SK-N-MC (cell line): ENCODE results near the gene DPAGT1.

ENCODE experiments used
- DNase-seq: peaks from one replicate; pipeline ENCODE4 v3.0.0-alpha.2; 2011; ENCODE audit warnings: low read depth, low spot score
- H3K27ac ChIP-seq: fragments of 200-600 bp; sonication (generic); 2 replicates; pipeline ENCODE4 v1.5.1; 2016; ENCODE audit warnings: mixed run types
- H3K36me3 ChIP-seq: fragments of 200-600 bp; sonication (generic); 2 replicates; pipeline ENCODE4 v1.6.1; 2017; ENCODE audit warnings: antibody characterized with exemption, low read length, mixed read lengths; ENCODE audit not compliant: insufficient read depth
- H3K4me3 ChIP-seq: fragments of 200-600 bp; sonication (generic); 2 replicates; pipeline ENCODE4 v1.5.1; 2016
- H3K9ac ChIP-seq: fragments of 200-600 bp; sonication (generic); 2 replicates; pipeline ENCODE4 v1.8.0; 2017; ENCODE audit warnings: mixed run types, mixed read lengths; ENCODE audit not compliant: insufficient read length
- H3K9me3 ChIP-seq: fragments of 200-600 bp; sonication (generic); 2 replicates; pipeline ENCODE4 v1.6.1; 2017; ENCODE audit warnings: low read depth, mild to moderate bottlenecking, antibody characterized with exemption, low read length, moderate library complexity, mixed read lengths
- EZH2 ChIP-seq: fragments of 200-600 bp; sonication (generic); IDR thresholded peaks from one replicate; pipeline ENCODE4 v1.6.1; 2017; ENCODE audit warnings: antibody characterized with exemption
- FOXP2 ChIP-seq: optimal IDR thresholded peaks from 2 replicates; pipeline ENCODE3; 2011; ENCODE audit warnings: mild to moderate bottlenecking, moderate library complexity; ENCODE audit not compliant: insufficient read depth; ENCODE audit errors: extremely low read length, control extremely low read depth
- POLR2AphosphoS5 ChIP-seq: IDR thresholded peaks from 2 replicates; pipeline ENCODE4 v1.6.1; 2012; ENCODE audit warnings: mild to moderate bottlenecking, low read depth, low read length, borderline replicate concordance

Gene DPAGT1

GRCh38 chr11:119100994-119101758, 477 bp downstream of the DPAGT1 start:
- peaks cover 31% of the 10 kb centered on the region for H3K36me3 ChIP-seq
- TF ChIP-seq POLR2AphosphoS5 (no peak), FOXP2 (no peak), EZH2 (no peak)
- no peak for DNase-seq
- H3K9ac ChIP-seq, result peak overlapping the region; percentile 96
- H3K27ac ChIP-seq, result peak overlapping the region; percentile 100; the same call in 1 of the 2 replicates
- peak overlapping the region; percentile 95 for H3K4me3 ChIP-seq
- no peaks in the 10 kb centered on the region for H3K9me3 ChIP-seq

GRCh38 chr11:119100246-119100970, 1.2 kb downstream of the DPAGT1 start:
- no peak overlapping the region; the same call in 1 of the 2 replicates for H3K27ac ChIP-seq
- peak overlapping the region; percentile 96 for H3K9ac ChIP-seq
- TF ChIP-seq FOXP2 (no peak), POLR2AphosphoS5 (no peak), EZH2 (no peak)
- H3K9me3 ChIP-seq, result no peaks in the 10 kb centered on the region
- peak overlapping the region; percentile 95 for H3K4me3 ChIP-seq
- no peak for DNase-seq
- H3K36me3 ChIP-seq, result peaks cover 33% of the 10 kb centered on the region

GRCh38 chr11:119099711-119100110, 1.9 kb downstream of the DPAGT1 start:
- peak overlapping the region; percentile 95 for H3K4me3 ChIP-seq
- peaks cover 33% of the 10 kb centered on the region for H3K36me3 ChIP-seq
- no peak overlapping the region; the same call in 1 of the 2 replicates for H3K27ac ChIP-seq
- H3K9me3 ChIP-seq, result no peaks in the 10 kb centered on the region
- peak overlapping the region; percentile 51 for H3K9ac ChIP-seq
- DNase-seq, result no peak
- TF ChIP-seq POLR2AphosphoS5 (no peak), EZH2 (no peak), FOXP2 (no peak)

GRCh38 chr11:119095066-119095880, 6.4 kb downstream of the DPAGT1 start:
- H3K9ac ChIP-seq, result peak overlapping the region; percentile 97
- no peaks in the 10 kb centered on the region for H3K9me3 ChIP-seq
- peak overlapping the region; percentile 99 for H3K4me3 ChIP-seq
- TF ChIP-seq POLR2AphosphoS5, result peak; percentile 100
- TF ChIP-seq EZH2, result no peak
- peak; percentile 21 for TF ChIP-seq FOXP2
- peaks cover 60% of the 10 kb centered on the region for H3K36me3 ChIP-seq
- H3K27ac ChIP-seq, result peak overlapping the region; percentile 86
- peak; percentile 96 for DNase-seq

- H3K9me3 ChIP-seq, result no peaks in the 10 kb centered on the region
- H3K36me3 ChIP-seq, result peaks cover 56% of the 10 kb centered on the region
- peak overlapping the region; percentile 99 for H3K4me3 ChIP-seq
- H3K27ac ChIP-seq, result peak overlapping the region; percentile 86
- H3K9ac ChIP-seq, result peak overlapping the region; percentile 97
- DNase-seq, result no peak
- TF ChIP-seq FOXP2, result no peak
- no peak for TF ChIP-seq POLR2AphosphoS5
Measured at GRCh38 chr11:119094816-119095065, 6.9 kb downstream of the DPAGT1 start.

- Histone ChIP-seq H3K9me3 (no peaks in the 10 kb centered on the region), H3K9ac (peak overlapping the region; percentile 97), H3K36me3 (peaks cover 56% of the 10 kb centered on the region), H3K4me3 (peak overlapping the region; percentile 99), H3K27ac (peak overlapping the region; percentile 86)
- TF ChIP-seq EZH2 (no peak), POLR2AphosphoS5 (peak; percentile 60; the same call in 1 of the 2 replicates), FOXP2 (no peak)
- no peak for DNase-seq
Measured at GRCh38 chr11:119093942-119094815, 7.5 kb downstream of the DPAGT1 start.

- no peak for DNase-seq
Measured at GRCh38 chr11:119092880-119093842, 8.5 kb downstream of the DPAGT1 start.

More at GRCh38 chr11:119092880-119093842, 8.5 kb downstream of the DPAGT1 start:
- peak overlapping the region; percentile 99 for H3K4me3 ChIP-seq
- peak overlapping the region; percentile 86 for H3K27ac ChIP-seq
- H3K36me3 ChIP-seq, result peaks cover 50% of the 10 kb centered on the region
- no peaks in the 10 kb centered on the region for H3K9me3 ChIP-seq
- peak overlapping the region; percentile 97 for H3K9ac ChIP-seq
- TF ChIP-seq FOXP2, result no peak
- TF ChIP-seq EZH2, result no peak
- 0 out of 2 replicates have a peak, but pooled peaks have one; percentile 14 for TF ChIP-seq POLR2AphosphoS5
